Caco-2 (cell line): ENCODE data around the gene HDAC4. TPM values are rescaled to one million over a fixed set of nuclear protein-coding genes. Genes with fewer than 3 reads are reported as not detected.

Source experiments
- BruUV-seq: library from RNA; stranded (reverse); fragments of 400-500 nt; replicated peaks from 2 replicates; lab custom pipeline; 2021; lab: Mats Ljungman, UMichigan
- CTCF ChIA-PET: fragments of 300-600 bp; sonication (Branson Sonifier 250); formaldehyde crosslinking; loops from one replicate; lab custom pipeline; 2022; ENCODE audit warnings: antibody characterized with exemption; lab: Charles Lee
- POLR2A ChIA-PET: fragments of 300-600 bp; sonication (Branson Sonifier 250); formaldehyde crosslinking; loops from one replicate; lab custom pipeline; 2022; ENCODE audit warnings: antibody characterized with exemption; lab: Charles Lee
- DNase-seq, 2 experiments: peaks; one replicate each; pipeline versions ENCODE4 v3.0.0 to v3.0.0-alpha.2; 2020 to 2022
- H3K27me3 ChIP-seq: replicated peaks from 2 replicates; pipeline ENCODE4 v1.6.0; 2011; ENCODE audit warnings: low read length; ENCODE audit not compliant: control insufficient read depth, insufficient read depth
- H3K36me3 ChIP-seq: 2 replicates; pipeline ENCODE4 v1.5.1; 2011; ENCODE audit warnings: low read length; ENCODE audit not compliant: control insufficient read depth, insufficient read depth
- H3K4me1 ChIP-seq: fragments of 250-450 bp; sonication (Bioruptor Pico); 2 replicates; pipeline ENCODE4 v1.5.1; 2020; ENCODE audit warnings: mild to moderate bottlenecking
- H3K4me3 ChIP-seq: 2 replicates; pipeline ENCODE4 v1.5.1; 2011; ENCODE audit warnings: low read depth, mild to moderate bottlenecking, control low read depth, low read length
- H3K9me3 ChIP-seq: fragments of 250-450 bp; sonication (Bioruptor Pico); 2 replicates; pipeline ENCODE4 v1.5.1; 2020; ENCODE audit warnings: mild to moderate bottlenecking, moderate library complexity
- H3K27ac Mint-ChIP-seq: one replicate; pipeline ENCODE4 v1.8.0; 2022; ENCODE audit warnings: mixed read lengths; ENCODE audit not compliant: unreplicated experiment
- H3K27me3 Mint-ChIP-seq: one replicate; pipeline ENCODE4 v1.8.0; 2022; ENCODE audit warnings: mixed read lengths; ENCODE audit not compliant: insufficient read depth, unreplicated experiment
- H3K36me3 Mint-ChIP-seq: one replicate; pipeline ENCODE4 v1.8.0; 2022; ENCODE audit warnings: mild to moderate bottlenecking, mixed read lengths; ENCODE audit not compliant: insufficient read depth, unreplicated experiment
- H3K4me1 Mint-ChIP-seq: one replicate; pipeline ENCODE4 v1.8.0; 2022; ENCODE audit warnings: low read depth, mixed read lengths; ENCODE audit not compliant: unreplicated experiment
- H3K4me3 Mint-ChIP-seq: one replicate; pipeline ENCODE4 v1.8.0; 2022; ENCODE audit warnings: mild to moderate bottlenecking, moderate library complexity, mixed read lengths; ENCODE audit not compliant: unreplicated experiment
- H3K9me3 Mint-ChIP-seq: one replicate; pipeline ENCODE4 v1.8.0; 2022; ENCODE audit warnings: mixed read lengths; ENCODE audit not compliant: unreplicated experiment
- CTCF ChIP-seq, 2 experiments: fragments of 200-600 bp in 1 of 2; IDR thresholded peaks; 1 replicate in 1 of 2; 2 replicates in 1 of 2; pipeline versions ENCODE4 v1.5.1 to v1.8.0; 2011 to 2022; ENCODE audit warnings: antibody characterized with exemption in 1 of 2, control low read depth in 1 of 2, inconsistent platforms in 1 of 2, low read depth in 1 of 2, low read length in 1 of 2, mild to moderate bottlenecking in 1 of 2, moderate library complexity in 1 of 2; ENCODE audit not compliant: insufficient read depth in 1 of 2, severe bottlenecking in 1 of 2, unreplicated experiment in 1 of 2
- intact Hi-C: fragments of 100-400 bp; cut with micrococcal nuclease; formaldehyde crosslinking; loops from one replicate; pipeline ENCODE4 v1.10.0; 2022; ENCODE audit not compliant: unreplicated experiment
- total RNA-seq: library from RNA; stranded (reverse); gene quantifications from 2 replicates; pipeline ENCODE4 v1.2.3, GENCODE V29; 2022

Gene HDAC4
- total RNA-seq, 1 experiment from 2014 or later: 15.5 TPM

DNA sequence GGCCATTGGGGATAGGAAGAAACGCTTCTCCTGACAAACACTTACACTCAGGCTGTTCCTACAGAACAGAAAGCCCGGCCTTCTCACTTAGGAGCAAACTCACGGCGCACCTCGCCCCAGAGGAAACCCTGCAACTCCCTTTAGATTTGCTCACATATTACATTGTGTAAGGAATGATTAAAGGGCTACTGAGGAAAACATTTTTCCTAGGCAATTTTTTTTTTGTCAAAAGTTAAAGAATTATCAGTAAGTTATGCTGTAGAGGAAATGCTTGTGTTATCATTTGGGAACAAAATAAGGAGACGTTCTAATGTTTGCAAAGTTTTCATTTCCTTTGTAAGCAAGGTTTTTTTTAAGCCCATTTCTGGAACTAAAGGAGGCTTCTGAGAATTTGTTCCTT, 264.1 kb downstream of the HDAC4 start:
- H3K27ac Mint-ChIP-seq: no peak overlapping the region
- POLR2A ChIA-PET: no interaction called here
- no peaks in the 10 kb centered on the region for H3K9me3 ChIP-seq
- H3K4me1 Mint-ChIP-seq: no peaks in the 10 kb centered on the region
- no peaks in the 10 kb centered on the region for H3K36me3 ChIP-seq
- no peak overlapping the region for H3K4me3 ChIP-seq
- peaks cover 11% of the 10 kb centered on the region for H3K36me3 Mint-ChIP-seq
- no peaks in the 10 kb centered on the region for H3K9me3 Mint-ChIP-seq
- no peak for TF ChIP-seq CTCF (IDR thresholded peaks at IDR 0.05; ENCODE audit: insufficient read depth in 1 of 2, low read depth in 1 of 2, low read length in 1 of 2, severe bottlenecking in 1 of 2, unreplicated experiment in 1 of 2)
- no peak for DNase-seq
- no TSS peak for BruUV-seq
- intact Hi-C loops: no loop called here
- CTCF ChIA-PET: no interaction called here
- H3K4me3 Mint-ChIP-seq: no peak overlapping the region
- no peaks in the 10 kb centered on the region for H3K27me3 Mint-ChIP-seq
- H3K27me3 ChIP-seq: no peaks in the 10 kb centered on the region
- no peaks in the 10 kb centered on the region for H3K4me1 ChIP-seq

DNA sequence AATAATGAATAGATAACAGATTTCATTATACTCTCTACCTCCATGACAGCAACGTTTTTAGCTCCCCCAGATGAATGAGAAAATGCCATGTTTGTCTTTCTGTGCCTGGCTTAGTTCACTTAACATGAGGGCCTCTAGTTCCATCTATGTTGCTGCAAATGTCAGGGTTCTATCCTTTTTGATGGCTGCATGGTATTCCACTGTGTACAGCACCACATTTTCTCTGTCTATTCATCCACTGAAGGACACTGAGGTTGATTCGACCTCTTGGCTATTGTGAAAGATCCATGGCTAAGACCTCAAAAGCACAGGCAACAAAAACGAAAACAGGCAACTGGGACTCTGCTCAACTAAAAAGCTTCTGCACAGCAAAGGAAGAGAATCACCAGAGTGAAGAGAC, 264.6 kb downstream of the HDAC4 start:
- H3K9me3 Mint-ChIP-seq: no peaks in the 10 kb centered on the region
- Histone ChIP-seq H3K4me3 (no peak overlapping the region), H3K9me3 (no peaks in the 10 kb centered on the region), H3K36me3 (no peaks in the 10 kb centered on the region), H3K27me3 (no peaks in the 10 kb centered on the region), H3K4me1 (no peaks in the 10 kb centered on the region)
- BruUV-seq: no TSS peak
- intact Hi-C loops: no loop called here
- H3K36me3 Mint-ChIP-seq: peaks cover 12% of the 10 kb centered on the region
- no peaks in the 10 kb centered on the region for H3K4me1 Mint-ChIP-seq
- no peak overlapping the region for H3K4me3 Mint-ChIP-seq
- H3K27me3 Mint-ChIP-seq: no peaks in the 10 kb centered on the region
- H3K27ac Mint-ChIP-seq: no peak overlapping the region
- CTCF ChIA-PET: interaction anchor here (0.6 kb wide), 1 partner anchor 67 kb away, joined by 3 read pairs; no protein-coding TSS in a partner anchor
- POLR2A ChIA-PET: no interaction called here
- DNase-seq: no peak
- no peak for TF ChIP-seq CTCF (IDR thresholded peaks at IDR 0.05; ENCODE audit: insufficient read depth in 1 of 2, low read depth in 1 of 2, low read length in 1 of 2, severe bottlenecking in 1 of 2, unreplicated experiment in 1 of 2)

GRCh38 chr2:239135531-239135930, 265.3 kb downstream of the HDAC4 start:
- BruUV-seq: no TSS peak
- Histone ChIP-seq H3K4me3 (no peak overlapping the region), H3K27me3 (no peaks in the 10 kb centered on the region), H3K4me1 (no peaks in the 10 kb centered on the region), H3K9me3 (no peaks in the 10 kb centered on the region), H3K36me3 (no peaks in the 10 kb centered on the region)
- no peaks in the 10 kb centered on the region for H3K27me3 Mint-ChIP-seq
- DNase-seq: no peak
- intact Hi-C loops: no loop called here
- no peak overlapping the region for H3K4me3 Mint-ChIP-seq
- ChIA-PET CTCF (interaction anchor here (0.6 kb wide), 1 partner anchor 66 kb away, joined by 3 read pairs; no protein-coding TSS in a partner anchor), POLR2A (no interaction called here)
- no peaks in the 10 kb centered on the region for H3K4me1 Mint-ChIP-seq
- peaks cover 12% of the 10 kb centered on the region for H3K36me3 Mint-ChIP-seq
- H3K27ac Mint-ChIP-seq: no peak overlapping the region
- H3K9me3 Mint-ChIP-seq: no peaks in the 10 kb centered on the region
- no peak for TF ChIP-seq CTCF (IDR thresholded peaks at IDR 0.05; ENCODE audit: insufficient read depth in 1 of 2, low read depth in 1 of 2, low read length in 1 of 2, severe bottlenecking in 1 of 2, unreplicated experiment in 1 of 2)
